HepG2 (cell line): ENCODE data around the gene CMIP. TPM values are rescaled to one million over a fixed set of nuclear protein-coding genes. Genes with fewer than 3 reads are reported as not detected.

ENCODE experiments used
- MTA3 ChIP-seq: sonication (generic); formaldehyde crosslinking; IDR thresholded peaks from 2 replicates; pipeline ENCODE4 v1.4.0; 2020; ENCODE audit warnings: missing genetic modification reagents
- ZMYM3 ChIP-seq: sonication (generic); formaldehyde crosslinking; IDR thresholded peaks from 2 replicates; pipeline ENCODE4 v1.5.1; 2020; ENCODE audit warnings: mild to moderate bottlenecking, missing genetic modification reagents
- ZNF383 ChIP-seq: sonication (generic); formaldehyde crosslinking; IDR thresholded peaks from 2 replicates; pipeline ENCODE4 v1.4.0; 2020; ENCODE audit warnings: missing genetic modification reagents, mild to moderate bottlenecking, borderline replicate concordance
- ZNF496 ChIP-seq: sonication (generic); formaldehyde crosslinking; IDR thresholded peaks from 2 replicates; pipeline ENCODE4 v1.8.1; 2023; ENCODE audit warnings: mild to moderate bottlenecking, moderate library complexity, missing genetic modification reagents; ENCODE audit not compliant: insufficient replicate concordance
- ZNF724P ChIP-seq: sonication (generic); formaldehyde crosslinking; IDR thresholded peaks from 2 replicates; pipeline ENCODE4 v1.8.0; 2022; ENCODE audit warnings: missing genetic modification reagents, borderline replicate concordance
- ZNF768 ChIP-seq: sonication (generic); formaldehyde crosslinking; IDR thresholded peaks from 2 replicates; pipeline ENCODE4 v1.4.0; 2020; ENCODE audit warnings: missing genetic modification reagents
- polyA plus RNA-seq, 8 experiments: library from polyadenylated mRNA; depleted of rRNA in 3 of 8; stranded (reverse) in 7 of 8; unstranded in 1 of 8; fragments of >200 nt; fragmentation: Illumina TruSeq in 4 of 8; extraction: Trizol in 4 of 8; gene quantifications; 2 replicates each; pipeline versions ENCODE4 v1.2.1 to v1.2.3, GENCODE V29; 2011 to 2016; ENCODE audit warnings: low read depth in 4 of 8, missing spikeins in 1 of 8, mixed read lengths in 1 of 8; ENCODE audit not compliant: insufficient read depth in 1 of 8
- total RNA-seq, 5 experiments: library from RNA; depleted of rRNA; stranded (reverse); fragments of >200 nt; fragmentation: Illumina TruSeq; extraction: Trizol; gene quantifications; 2 replicates each; pipeline ENCODE4 v1.2.3, GENCODE V29; 2016; ENCODE audit warnings: low read depth in 1 of 5
- TF ChIP-seq, protein P1 (sequence below): sonication (generic); formaldehyde crosslinking; IDR thresholded peaks from 2 replicates; pipeline ENCODE4 v1.5.1; 2020; ENCODE audit warnings: mild to moderate bottlenecking, missing genetic modification reagents, borderline replicate concordance
- TF ChIP-seq, protein P2 (sequence below): sonication (generic); formaldehyde crosslinking; IDR thresholded peaks from 2 replicates; pipeline ENCODE4 v1.4.0; 2020; ENCODE audit warnings: missing genetic modification reagents
- TF ChIP-seq, protein P3 (sequence below): sonication (generic); formaldehyde crosslinking; IDR thresholded peaks from 2 replicates; pipeline ENCODE4 v1.8.0; 2023; ENCODE audit warnings: mild to moderate bottlenecking, missing genetic modification reagents
- TF ChIP-seq, protein P4 (sequence below): sonication (generic); formaldehyde crosslinking; IDR thresholded peaks from 2 replicates; pipeline ENCODE4 v1.5.1; 2020; ENCODE audit warnings: missing genetic modification reagents, mild to moderate bottlenecking, borderline replicate concordance
- TF ChIP-seq, protein P5 (sequence below): sonication (generic); formaldehyde crosslinking; IDR thresholded peaks from 2 replicates; pipeline ENCODE4 v1.8.0; 2022; ENCODE audit warnings: mild to moderate bottlenecking, missing genetic modification reagents, moderate library complexity

CMIP gene
- total and polyA plus RNA-seq, 2 of the 13 experiments (the other 11 are each of a cell fraction or from before 2014, with no cell fraction given) = 10.9 to 18.1 TPM

DNA sequence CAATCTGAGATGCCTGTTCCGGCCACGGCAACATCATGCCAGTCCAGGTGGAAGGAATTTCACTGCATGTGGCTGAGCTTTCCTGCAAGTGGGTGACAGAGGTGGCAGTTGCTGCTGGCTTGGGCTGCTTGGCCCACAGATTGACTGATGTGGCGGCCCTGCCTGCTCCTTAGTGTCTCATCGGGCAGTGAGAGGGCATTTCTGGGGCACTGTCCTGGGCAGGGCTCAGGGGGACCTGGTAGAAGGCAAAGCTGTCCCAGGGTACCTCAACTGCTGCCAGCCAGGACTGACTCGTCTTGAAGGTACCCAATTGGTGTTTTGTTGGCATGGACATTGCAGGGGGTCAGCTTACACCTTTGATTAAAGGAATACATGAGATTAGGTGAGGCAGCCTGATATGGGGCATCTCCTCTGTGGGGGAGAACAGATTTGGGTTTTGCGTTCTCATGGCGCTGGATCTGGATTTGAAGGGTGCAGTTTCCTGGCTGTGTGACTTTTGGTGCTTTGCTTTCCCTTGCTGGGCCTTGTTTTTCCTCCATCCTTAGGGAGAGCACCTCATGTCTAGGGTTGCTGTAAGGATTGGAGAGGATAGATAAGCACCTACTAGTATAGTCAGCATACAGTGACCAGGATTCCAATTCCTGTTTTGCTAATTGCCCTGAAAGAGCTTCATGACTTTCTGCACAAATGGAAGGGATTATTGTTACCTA is 5.4 kb downstream of the CMIP start (continued):
- TF ChIP-seq, protein P1, sequence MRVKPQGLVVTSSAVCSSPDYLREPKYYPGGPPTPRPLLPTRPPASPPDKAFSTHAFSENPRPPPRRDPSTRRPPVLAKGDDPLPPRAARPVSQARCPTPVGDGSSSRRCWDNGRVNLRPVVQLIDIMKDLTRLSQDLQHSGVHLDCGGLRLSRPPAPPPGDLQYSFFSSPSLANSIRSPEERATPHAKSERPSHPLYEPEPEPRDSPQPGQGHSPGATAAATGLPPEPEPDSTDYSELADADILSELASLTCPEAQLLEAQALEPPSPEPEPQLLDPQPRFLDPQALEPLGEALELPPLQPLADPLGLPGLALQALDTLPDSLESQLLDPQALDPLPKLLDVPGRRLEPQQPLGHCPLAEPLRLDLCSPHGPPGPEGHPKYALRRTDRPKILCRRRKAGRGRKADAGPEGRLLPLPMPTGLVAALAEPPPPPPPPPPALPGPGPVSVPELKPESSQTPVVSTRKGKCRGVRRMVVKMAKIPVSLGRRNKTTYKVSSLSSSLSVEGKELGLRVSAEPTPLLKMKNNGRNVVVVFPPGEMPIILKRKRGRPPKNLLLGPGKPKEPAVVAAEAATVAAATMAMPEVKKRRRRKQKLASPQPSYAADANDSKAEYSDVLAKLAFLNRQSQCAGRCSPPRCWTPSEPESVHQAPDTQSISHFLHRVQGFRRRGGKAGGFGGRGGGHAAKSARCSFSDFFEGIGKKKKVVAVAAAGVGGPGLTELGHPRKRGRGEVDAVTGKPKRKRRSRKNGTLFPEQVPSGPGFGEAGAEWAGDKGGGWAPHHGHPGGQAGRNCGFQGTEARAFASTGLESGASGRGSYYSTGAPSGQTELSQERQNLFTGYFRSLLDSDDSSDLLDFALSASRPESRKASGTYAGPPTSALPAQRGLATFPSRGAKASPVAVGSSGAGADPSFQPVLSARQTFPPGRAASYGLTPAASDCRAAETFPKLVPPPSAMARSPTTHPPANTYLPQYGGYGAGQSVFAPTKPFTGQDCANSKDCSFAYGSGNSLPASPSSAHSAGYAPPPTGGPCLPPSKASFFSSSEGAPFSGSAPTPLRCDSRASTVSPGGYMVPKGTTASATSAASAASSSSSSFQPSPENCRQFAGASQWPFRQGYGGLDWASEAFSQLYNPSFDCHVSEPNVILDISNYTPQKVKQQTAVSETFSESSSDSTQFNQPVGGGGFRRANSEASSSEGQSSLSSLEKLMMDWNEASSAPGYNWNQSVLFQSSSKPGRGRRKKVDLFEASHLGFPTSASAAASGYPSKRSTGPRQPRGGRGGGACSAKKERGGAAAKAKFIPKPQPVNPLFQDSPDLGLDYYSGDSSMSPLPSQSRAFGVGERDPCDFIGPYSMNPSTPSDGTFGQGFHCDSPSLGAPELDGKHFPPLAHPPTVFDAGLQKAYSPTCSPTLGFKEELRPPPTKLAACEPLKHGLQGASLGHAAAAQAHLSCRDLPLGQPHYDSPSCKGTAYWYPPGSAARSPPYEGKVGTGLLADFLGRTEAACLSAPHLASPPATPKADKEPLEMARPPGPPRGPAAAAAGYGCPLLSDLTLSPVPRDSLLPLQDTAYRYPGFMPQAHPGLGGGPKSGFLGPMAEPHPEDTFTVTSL (CRISPR knock-in tag) = no peak
- TF ChIP-seq ZNF768 (peak; percentile 87), ZNF724P (0 out of 2 replicates have a peak, but pooled peaks have one; percentile 47), ZNF496 (CRISPR knock-in tag) (no peak), ZNF383 (CRISPR knock-in tag) (no peak), ZMYM3 (CRISPR knock-in tag) (peak; percentile 9; the same call in 1 of the 2 replicates), MTA3 (CRISPR knock-in tag) (no peak)
- TF ChIP-seq, protein P2, sequence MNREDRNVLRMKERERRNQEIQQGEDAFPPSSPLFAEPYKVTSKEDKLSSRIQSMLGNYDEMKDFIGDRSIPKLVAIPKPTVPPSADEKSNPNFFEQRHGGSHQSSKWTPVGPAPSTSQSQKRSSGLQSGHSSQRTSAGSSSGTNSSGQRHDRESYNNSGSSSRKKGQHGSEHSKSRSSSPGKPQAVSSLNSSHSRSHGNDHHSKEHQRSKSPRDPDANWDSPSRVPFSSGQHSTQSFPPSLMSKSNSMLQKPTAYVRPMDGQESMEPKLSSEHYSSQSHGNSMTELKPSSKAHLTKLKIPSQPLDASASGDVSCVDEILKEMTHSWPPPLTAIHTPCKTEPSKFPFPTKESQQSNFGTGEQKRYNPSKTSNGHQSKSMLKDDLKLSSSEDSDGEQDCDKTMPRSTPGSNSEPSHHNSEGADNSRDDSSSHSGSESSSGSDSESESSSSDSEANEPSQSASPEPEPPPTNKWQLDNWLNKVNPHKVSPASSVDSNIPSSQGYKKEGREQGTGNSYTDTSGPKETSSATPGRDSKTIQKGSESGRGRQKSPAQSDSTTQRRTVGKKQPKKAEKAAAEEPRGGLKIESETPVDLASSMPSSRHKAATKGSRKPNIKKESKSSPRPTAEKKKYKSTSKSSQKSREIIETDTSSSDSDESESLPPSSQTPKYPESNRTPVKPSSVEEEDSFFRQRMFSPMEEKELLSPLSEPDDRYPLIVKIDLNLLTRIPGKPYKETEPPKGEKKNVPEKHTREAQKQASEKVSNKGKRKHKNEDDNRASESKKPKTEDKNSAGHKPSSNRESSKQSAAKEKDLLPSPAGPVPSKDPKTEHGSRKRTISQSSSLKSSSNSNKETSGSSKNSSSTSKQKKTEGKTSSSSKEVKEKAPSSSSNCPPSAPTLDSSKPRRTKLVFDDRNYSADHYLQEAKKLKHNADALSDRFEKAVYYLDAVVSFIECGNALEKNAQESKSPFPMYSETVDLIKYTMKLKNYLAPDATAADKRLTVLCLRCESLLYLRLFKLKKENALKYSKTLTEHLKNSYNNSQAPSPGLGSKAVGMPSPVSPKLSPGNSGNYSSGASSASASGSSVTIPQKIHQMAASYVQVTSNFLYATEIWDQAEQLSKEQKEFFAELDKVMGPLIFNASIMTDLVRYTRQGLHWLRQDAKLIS (CRISPR knock-in tag) = no peak
- TF ChIP-seq, protein P3, sequence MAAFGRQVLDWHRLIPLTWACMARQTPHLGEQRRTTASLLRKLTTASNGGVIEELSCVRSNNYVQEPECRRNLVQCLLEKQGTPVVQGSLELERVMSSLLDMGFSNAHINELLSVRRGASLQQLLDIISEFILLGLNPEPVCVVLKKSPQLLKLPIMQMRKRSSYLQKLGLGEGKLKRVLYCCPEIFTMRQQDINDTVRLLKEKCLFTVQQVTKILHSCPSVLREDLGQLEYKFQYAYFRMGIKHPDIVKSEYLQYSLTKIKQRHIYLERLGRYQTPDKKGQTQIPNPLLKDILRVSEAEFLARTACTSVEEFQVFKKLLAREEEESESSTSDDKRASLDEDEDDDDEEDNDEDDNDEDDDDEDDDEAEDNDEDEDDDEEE = 0 out of 2 replicates have a peak, but pooled peaks have one; percentile 25
- TF ChIP-seq, protein P4, sequence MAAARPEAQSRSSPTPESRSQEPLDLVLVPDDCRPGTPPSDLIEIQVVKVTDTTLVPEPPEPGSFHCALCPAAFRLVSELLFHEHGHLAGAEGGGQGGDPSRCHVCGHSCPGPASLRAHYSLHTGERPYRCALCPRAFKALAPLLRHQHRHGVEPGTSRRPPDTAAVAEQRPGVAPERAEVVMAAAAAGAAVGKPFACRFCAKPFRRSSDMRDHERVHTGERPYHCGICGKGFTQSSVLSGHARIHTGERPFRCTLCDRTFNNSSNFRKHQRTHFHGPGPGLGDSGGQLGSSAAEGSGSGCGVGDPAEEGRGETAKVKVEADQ (CRISPR knock-in tag) = no peak; the same call in 1 of the 2 replicates
- TF ChIP-seq, protein P5, sequence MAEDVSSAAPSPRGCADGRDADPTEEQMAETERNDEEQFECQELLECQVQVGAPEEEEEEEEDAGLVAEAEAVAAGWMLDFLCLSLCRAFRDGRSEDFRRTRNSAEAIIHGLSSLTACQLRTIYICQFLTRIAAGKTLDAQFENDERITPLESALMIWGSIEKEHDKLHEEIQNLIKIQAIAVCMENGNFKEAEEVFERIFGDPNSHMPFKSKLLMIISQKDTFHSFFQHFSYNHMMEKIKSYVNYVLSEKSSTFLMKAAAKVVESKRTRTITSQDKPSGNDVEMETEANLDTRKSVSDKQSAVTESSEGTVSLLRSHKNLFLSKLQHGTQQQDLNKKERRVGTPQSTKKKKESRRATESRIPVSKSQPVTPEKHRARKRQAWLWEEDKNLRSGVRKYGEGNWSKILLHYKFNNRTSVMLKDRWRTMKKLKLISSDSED (CRISPR knock-in tag) = no peak
